Activated naive CD8-positive, alpha-beta T cell treated with anti-CD3 and anti-CD28 coated beads, Interleukin-2, amount 10 ng/mL, durations not matched to agents 7 days and 5 days (primary cell): Measurements from ENCODE around the gene MTCL1. TPM values are rescaled to one million over a fixed set of nuclear protein-coding genes. Genes with fewer than 3 reads are reported as not detected.

Source experiments
- ATAC-seq: fragments of 150-1000 bp; cut with Tn5 transposase; one replicate; pipeline ENCODE4 v1.10.0; 2021; ENCODE audit warnings: low read depth, moderate library complexity
- POLR2A ChIA-PET: fragments of 350-600 bp; sonication (Branson Sonifier 250); formaldehyde crosslinking; loops from one replicate; lab custom pipeline; 2021; ENCODE audit warnings: antibody characterized with exemption; lab: Charles Lee
- DNase-seq: peaks from one replicate; pipeline ENCODE4 v3.0.0; 2021
- H3K27ac Mint-ChIP-seq: one replicate; pipeline ENCODE4 v1.8.0; 2022; ENCODE audit warnings: mild to moderate bottlenecking, mixed read lengths
- H3K27me3 Mint-ChIP-seq: one replicate; pipeline ENCODE4 v1.8.0; 2022; ENCODE audit warnings: mild to moderate bottlenecking, moderate library complexity, mixed read lengths
- H3K36me3 Mint-ChIP-seq: one replicate; pipeline ENCODE4 v1.8.0; 2021; ENCODE audit warnings: mild to moderate bottlenecking, mixed read lengths
- H3K4me1 Mint-ChIP-seq: one replicate; pipeline ENCODE4 v1.8.0; 2021; ENCODE audit warnings: mixed read lengths
- H3K4me3 Mint-ChIP-seq: one replicate; pipeline ENCODE4 v1.8.0; 2022; ENCODE audit warnings: mild to moderate bottlenecking, moderate library complexity, mixed read lengths
- H3K9me3 Mint-ChIP-seq: one replicate; pipeline ENCODE4 v1.8.0; 2021; ENCODE audit warnings: mixed read lengths
- total RNA-seq, 2 experiments: library from RNA; stranded (reverse); gene quantifications; one replicate each; pipeline ENCODE4 v1.2.3, GENCODE V29; 2021

The MTCL1 gene
- total RNA-seq, 2 experiments from 2014 or later = 0.43 to 0.69 TPM

- no peak for ATAC-seq
- Mint-ChIP-seq H3K27ac (no peak overlapping the region), H3K4me3 (no peak overlapping the region), H3K27me3 (peaks cover 2% of the 10 kb centered on the region), H3K9me3 (no peaks in the 10 kb centered on the region), H3K4me1 (no peaks in the 10 kb centered on the region), H3K36me3 (no peaks in the 10 kb centered on the region)
- no peak for DNase-seq
- POLR2A ChIA-PET = no interaction called here
Observed at GRCh38 chr18:8868779-8869415, 163.5 kb downstream of the MTCL1 start.

- no peaks in the 10 kb centered on the region for H3K9me3 Mint-ChIP-seq
- DNase-seq (no peak), ATAC-seq (no peak)
- H3K27ac Mint-ChIP-seq = no peak overlapping the region
- no peaks in the 10 kb centered on the region for H3K36me3 Mint-ChIP-seq
- H3K4me3 Mint-ChIP-seq = no peak overlapping the region
- peaks cover 2% of the 10 kb centered on the region for H3K27me3 Mint-ChIP-seq
- H3K4me1 Mint-ChIP-seq = no peaks in the 10 kb centered on the region
- POLR2A ChIA-PET = no interaction called here
Observed at GRCh38 chr18:8869696-8870095, 164.3 kb downstream of the MTCL1 start.

GRCh38 chr18:8870528-8870927, 165.2 kb downstream of the MTCL1 start:
- POLR2A ChIA-PET = no interaction called here
- H3K9me3 Mint-ChIP-seq = no peaks in the 10 kb centered on the region
- H3K27me3 Mint-ChIP-seq = peaks cover 2% of the 10 kb centered on the region
- DNase-seq (no peak), ATAC-seq (no peak)
- no peak overlapping the region for H3K4me3 Mint-ChIP-seq
- no peaks in the 10 kb centered on the region for H3K4me1 Mint-ChIP-seq
- no peak overlapping the region for H3K27ac Mint-ChIP-seq
- H3K36me3 Mint-ChIP-seq = no peaks in the 10 kb centered on the region

GRCh38 chr18:8871489-8871888, 166.1 kb downstream of the MTCL1 start:
- no peak for DNase-seq
- H3K27me3 Mint-ChIP-seq = peaks cover 2% of the 10 kb centered on the region
- H3K9me3 Mint-ChIP-seq = no peaks in the 10 kb centered on the region
- no peak for ATAC-seq
- H3K4me3 Mint-ChIP-seq = no peak overlapping the region
- no peaks in the 10 kb centered on the region for H3K36me3 Mint-ChIP-seq
- POLR2A ChIA-PET = no interaction called here
- H3K4me1 Mint-ChIP-seq = no peaks in the 10 kb centered on the region
- H3K27ac Mint-ChIP-seq = no peak overlapping the region

- H3K27me3 Mint-ChIP-seq = peaks cover 5% of the 10 kb centered on the region
- no peaks in the 10 kb centered on the region for H3K9me3 Mint-ChIP-seq
- DNase-seq (no peak), ATAC-seq (no peak)
- no peaks in the 10 kb centered on the region for H3K36me3 Mint-ChIP-seq
- POLR2A ChIA-PET = no interaction called here
- no peaks in the 10 kb centered on the region for H3K4me1 Mint-ChIP-seq
- H3K4me3 Mint-ChIP-seq = no peak overlapping the region
- no peak overlapping the region for H3K27ac Mint-ChIP-seq
Observed at GRCh38 chr18:8874872-8875271, 169.5 kb downstream of the MTCL1 start.

- Mint-ChIP-seq H3K9me3 (peaks cover 5% of the 10 kb centered on the region), H3K4me3 (no peak overlapping the region), H3K27ac (no peak overlapping the region), H3K36me3 (no peaks in the 10 kb centered on the region), H3K4me1 (no peaks in the 10 kb centered on the region), H3K27me3 (peaks cover 14% of the 10 kb centered on the region)
- DNase-seq (no peak), ATAC-seq (no peak)
- POLR2A ChIA-PET = interaction anchor here (0.6 kb wide), 1 partner anchor 19 kb away, joined by 3 read pairs; no protein-coding TSS in a partner anchor
Observed at GRCh38 chr18:8876887-8877286, 171.5 kb downstream of the MTCL1 start.

GRCh38 chr18:8881103-8881502, 175.7 kb downstream of the MTCL1 start:
- no peak overlapping the region for H3K4me3 Mint-ChIP-seq
- no peak for ATAC-seq
- DNase-seq = no peak
- no peaks in the 10 kb centered on the region for H3K4me1 Mint-ChIP-seq
- H3K9me3 Mint-ChIP-seq = peaks cover 17% of the 10 kb centered on the region
- POLR2A ChIA-PET = interaction anchor here (0.7 kb wide), 1 partner anchor 37 kb away, joined by 4 read pairs; no protein-coding TSS in a partner anchor
- peaks cover 12% of the 10 kb centered on the region for H3K27me3 Mint-ChIP-seq
- H3K27ac Mint-ChIP-seq = no peak overlapping the region
- no peaks in the 10 kb centered on the region for H3K36me3 Mint-ChIP-seq

Other genes with a start within 250 kb of the MTCL1 start
- gene RAB12, start 96.1 kb upstream of the MTCL1 start, total RNA-seq = 10 to 100 TPM; 18.5 to 20.2 TPM